Loucy (cell line): ENCODE measurements around the gene PLEKHN1.

Source experiments
- H2AFZ ChIP-seq: fragments of 200-600 bp; sonication (generic); 2 replicates; pipeline ENCODE4 v1.6.0; 2016; ENCODE audit warnings: antibody characterized with exemption, mild to moderate bottlenecking, low read length, moderate library complexity
- H3F3A ChIP-seq: fragments of 200-600 bp; 2 replicates; pipeline ENCODE4 v1.6.0; 2016; ENCODE audit warnings: antibody characterized with exemption, low read depth, mild to moderate bottlenecking
- H3K27me3 ChIP-seq: fragments of 200-600 bp; sonication (generic); 2 replicates; pipeline ENCODE4 v1.6.1; 2014; ENCODE audit warnings: low read length, mild to moderate bottlenecking; ENCODE audit not compliant: insufficient read depth, poor library complexity, severe bottlenecking
- H3K36me3 ChIP-seq: fragments of 200-600 bp; sonication (generic); 2 replicates; pipeline ENCODE4 v1.6.1; 2016; ENCODE audit warnings: low read length; ENCODE audit not compliant: insufficient read depth
- H3K4me1 ChIP-seq: fragments of 200-600 bp; sonication (generic); 2 replicates; pipeline ENCODE4 v1.5.1; 2014; ENCODE audit warnings: low read length, mild to moderate bottlenecking; ENCODE audit not compliant: insufficient read depth, poor library complexity, severe bottlenecking
- H3K4me2 ChIP-seq: fragments of 200-600 bp; sonication (generic); 2 replicates; pipeline ENCODE4 v1.6.0; 2014; ENCODE audit warnings: antibody characterized with exemption, low read length, low read depth, mild to moderate bottlenecking; ENCODE audit not compliant: poor library complexity, severe bottlenecking
- H3K4me3 ChIP-seq: fragments of 200-600 bp; sonication (generic); 2 replicates; pipeline ENCODE4 v1.5.1; 2014; ENCODE audit warnings: low read length, mild to moderate bottlenecking, mixed read lengths; ENCODE audit not compliant: poor library complexity, severe bottlenecking
- H3K79me2 ChIP-seq: fragments of 200-600 bp; sonication (generic); 2 replicates; pipeline ENCODE4 v1.6.1; 2014; ENCODE audit warnings: low read length; ENCODE audit not compliant: insufficient read depth
- H3K9ac ChIP-seq: fragments of 200-600 bp; sonication (generic); 2 replicates; pipeline ENCODE4 v1.6.0; 2014; ENCODE audit warnings: mild to moderate bottlenecking, low read depth, low read length, moderate library complexity; ENCODE audit not compliant: poor library complexity, severe bottlenecking
- H3K9me2 ChIP-seq: fragments of 200-600 bp; sonication (generic); replicated peaks from 2 replicates; pipeline ENCODE4 v1.6.1; 2016; ENCODE audit warnings: low read depth, low read length, mixed read lengths
- H3K9me3 ChIP-seq: fragments of 200-600 bp; sonication (generic); 2 replicates; pipeline ENCODE4 v1.6.1; 2014; ENCODE audit warnings: mild to moderate bottlenecking, antibody characterized with exemption, low read length, low read depth; ENCODE audit not compliant: insufficient read depth
- H4K20me1 ChIP-seq: fragments of 200-600 bp; sonication (generic); 2 replicates; pipeline ENCODE4 v1.6.0; 2014; ENCODE audit warnings: antibody characterized with exemption, low read length, mild to moderate bottlenecking; ENCODE audit not compliant: insufficient read depth, poor library complexity, severe bottlenecking
- EZH2phosphoT487 ChIP-seq: fragments of 200-600 bp; IDR thresholded peaks from 2 replicates; pipeline ENCODE4 v1.6.1; 2018; ENCODE audit warnings: antibody characterized with exemption, mild to moderate bottlenecking, moderate library complexity, borderline replicate concordance
- TF ChIP-seq, protein P1 (sequence below): fragments of 200-600 bp; sonication (generic); conservative IDR thresholded peaks from 2 replicates; pipeline ENCODE4 v1.5.1; 2014; ENCODE audit warnings: mild to moderate bottlenecking, antibody characterized with exemption, low read length

PLEKHN1 gene

DNA sequence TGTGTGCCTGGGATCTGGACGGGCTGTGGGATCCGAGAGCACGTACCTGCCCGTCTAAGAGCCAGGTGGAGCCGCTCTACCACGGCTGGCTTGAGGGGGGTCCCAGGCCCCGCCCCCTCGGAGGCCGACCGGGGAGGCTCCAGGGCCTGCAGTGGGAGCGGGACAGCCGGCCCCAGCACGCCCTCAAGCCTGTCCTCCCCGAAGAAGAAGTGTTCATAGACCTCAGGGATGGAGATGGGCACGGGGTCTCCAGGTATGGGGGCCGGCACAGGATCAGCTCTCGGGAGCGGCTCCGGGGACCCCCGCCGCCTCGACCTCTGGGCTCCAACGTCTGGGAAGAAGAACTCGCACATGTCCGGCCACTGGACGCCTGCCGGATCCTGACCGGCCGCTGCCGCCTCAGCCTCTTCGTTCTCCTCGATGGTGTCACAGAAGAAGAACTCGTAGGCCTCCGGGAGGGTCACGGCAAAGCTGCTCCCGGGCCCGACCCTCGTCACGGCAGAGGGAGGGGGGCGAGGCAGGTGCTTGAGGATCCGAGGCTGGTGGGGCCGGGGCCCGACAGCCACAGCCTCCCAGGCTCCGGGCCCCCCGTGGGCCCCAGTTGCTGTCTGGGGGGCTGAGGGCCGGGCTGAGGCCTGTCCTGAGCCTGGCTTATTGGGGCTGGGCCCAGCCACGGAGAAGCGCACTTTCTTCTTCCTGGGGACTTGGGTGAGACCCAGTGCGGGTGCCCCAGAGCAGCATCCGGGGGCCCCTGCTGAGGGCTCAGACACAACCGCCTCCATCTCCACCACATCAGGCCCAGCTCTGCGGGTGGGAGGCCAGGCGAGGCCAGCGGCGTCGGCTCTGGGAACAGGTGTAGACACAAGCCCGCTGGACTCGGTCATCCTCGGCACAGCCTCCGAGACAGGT lies 12.8 kb downstream of the PLEKHN1 start:
- Histone ChIP-seq H3F3A (no peaks in the 10 kb centered on the region), H3K4me1 (peaks cover 4% of the 10 kb centered on the region), H4K20me1 (no peaks in the 10 kb centered on the region), H3K9me3 (no peaks in the 10 kb centered on the region), H3K36me3 (no peaks in the 10 kb centered on the region), H3K9me2 (no peaks in the 10 kb centered on the region), H3K79me2 (no peaks in the 10 kb centered on the region), H3K4me3 (no peak overlapping the region), H3K4me2 (no peak overlapping the region), H3K9ac (no peak overlapping the region), H2AFZ (no peak overlapping the region), H3K27me3 (no peaks in the 10 kb centered on the region)
- TF ChIP-seq, protein P1, sequence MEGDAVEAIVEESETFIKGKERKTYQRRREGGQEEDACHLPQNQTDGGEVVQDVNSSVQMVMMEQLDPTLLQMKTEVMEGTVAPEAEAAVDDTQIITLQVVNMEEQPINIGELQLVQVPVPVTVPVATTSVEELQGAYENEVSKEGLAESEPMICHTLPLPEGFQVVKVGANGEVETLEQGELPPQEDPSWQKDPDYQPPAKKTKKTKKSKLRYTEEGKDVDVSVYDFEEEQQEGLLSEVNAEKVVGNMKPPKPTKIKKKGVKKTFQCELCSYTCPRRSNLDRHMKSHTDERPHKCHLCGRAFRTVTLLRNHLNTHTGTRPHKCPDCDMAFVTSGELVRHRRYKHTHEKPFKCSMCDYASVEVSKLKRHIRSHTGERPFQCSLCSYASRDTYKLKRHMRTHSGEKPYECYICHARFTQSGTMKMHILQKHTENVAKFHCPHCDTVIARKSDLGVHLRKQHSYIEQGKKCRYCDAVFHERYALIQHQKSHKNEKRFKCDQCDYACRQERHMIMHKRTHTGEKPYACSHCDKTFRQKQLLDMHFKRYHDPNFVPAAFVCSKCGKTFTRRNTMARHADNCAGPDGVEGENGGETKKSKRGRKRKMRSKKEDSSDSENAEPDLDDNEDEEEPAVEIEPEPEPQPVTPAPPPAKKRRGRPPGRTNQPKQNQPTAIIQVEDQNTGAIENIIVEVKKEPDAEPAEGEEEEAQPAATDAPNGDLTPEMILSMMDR = no peak
- no peak for TF ChIP-seq EZH2phosphoT487

- H3F3A ChIP-seq = no peaks in the 10 kb centered on the region
- no peak overlapping the region for H3K9ac ChIP-seq
- no peak overlapping the region for H3K4me2 ChIP-seq
- no peaks in the 10 kb centered on the region for H3K27me3 ChIP-seq
- no peaks in the 10 kb centered on the region for H3K9me3 ChIP-seq
- H4K20me1 ChIP-seq = no peaks in the 10 kb centered on the region
- H3K4me1 ChIP-seq = peaks cover 4% of the 10 kb centered on the region
- no peak overlapping the region for H2AFZ ChIP-seq
- TF ChIP-seq, protein P1 = no peak
- TF ChIP-seq EZH2phosphoT487 = no peak
- no peaks in the 10 kb centered on the region for H3K9me2 ChIP-seq
- no peak overlapping the region for H3K4me3 ChIP-seq
- H3K36me3 ChIP-seq = no peaks in the 10 kb centered on the region
- no peaks in the 10 kb centered on the region for H3K79me2 ChIP-seq
These were observed 13.4 kb downstream of the PLEKHN1 start for GRCh38 chr1:979744-980072.

DNA sequence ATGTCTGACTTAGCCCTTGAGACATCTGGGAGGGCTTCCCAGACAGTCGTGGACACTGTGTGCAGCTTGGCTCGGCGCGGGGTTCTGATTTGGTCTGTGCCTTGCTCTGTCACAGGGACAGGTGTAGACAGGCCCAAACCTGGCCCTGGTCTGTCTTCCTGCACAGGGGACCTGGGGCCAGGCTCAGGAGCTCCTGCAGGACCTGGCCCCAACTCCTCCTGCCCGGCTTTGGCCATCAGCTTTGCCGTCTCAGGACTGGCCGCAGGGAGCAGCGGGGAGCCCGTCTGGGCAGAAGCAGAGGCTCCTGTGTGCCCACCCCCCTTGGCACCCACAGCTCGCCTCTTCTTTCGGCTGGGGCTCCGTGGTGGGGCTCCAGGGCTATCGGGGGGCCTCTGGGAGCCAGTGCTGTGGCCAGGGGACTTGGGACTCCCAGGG lies 13.9 kb downstream of the PLEKHN1 start:
- Histone ChIP-seq H3K9me2 (no peaks in the 10 kb centered on the region), H3K4me3 (no peak overlapping the region), H3K4me2 (no peak overlapping the region), H3K27me3 (no peaks in the 10 kb centered on the region), H3K4me1 (peaks cover 4% of the 10 kb centered on the region), H3K36me3 (no peaks in the 10 kb centered on the region), H4K20me1 (no peaks in the 10 kb centered on the region), H2AFZ (no peak overlapping the region), H3K79me2 (no peaks in the 10 kb centered on the region), H3K9me3 (no peaks in the 10 kb centered on the region), H3F3A (no peaks in the 10 kb centered on the region), H3K9ac (no peak overlapping the region)
- TF ChIP-seq EZH2phosphoT487 = no peak
- TF ChIP-seq, protein P1 = no peak
